GM23338 (cell line): ENCODE data around the gene SORBS1. TPM values are rescaled to one million over a fixed set of nuclear protein-coding genes. Genes with fewer than 3 reads are reported as not detected.

Source experiments
- ATAC-seq: fragments of 200-7000 bp; cut with Tn5 transposase; 3 replicates; pipeline ENCODE4 v1.9.1; 2020
- DNase-seq: peaks from one replicate; pipeline ENCODE4 v3.0.0-alpha.2; 2015; ENCODE audit warnings: low spot score
- H2AFZ ChIP-seq: fragments of 200-600 bp; sonication (generic); 2 replicates; pipeline ENCODE4 v1.8.0; 2016; ENCODE audit warnings: antibody characterized with exemption, mild to moderate bottlenecking, moderate library complexity
- H3F3A ChIP-seq: fragments of 200-600 bp; sonication (generic); replicated peaks from 2 replicates; pipeline ENCODE4 v1.8.0; 2017; ENCODE audit warnings: antibody characterized with exemption, mixed run types, low read depth
- H3K27ac ChIP-seq: fragments of 200-600 bp; sonication (generic); 2 replicates; pipeline ENCODE4 v1.6.1; 2016; ENCODE audit warnings: low read depth
- H3K27me3 ChIP-seq: fragments of 200-600 bp; sonication (generic); 2 replicates; pipeline ENCODE4 v1.8.0; 2016; ENCODE audit warnings: mild to moderate bottlenecking, mixed run types, moderate library complexity; ENCODE audit not compliant: insufficient read depth
- H3K36me3 ChIP-seq: fragments of 200-600 bp; sonication (generic); 2 replicates; pipeline ENCODE4 v1.8.0; 2016; ENCODE audit warnings: mild to moderate bottlenecking; ENCODE audit not compliant: insufficient read depth
- H3K4me1 ChIP-seq: fragments of 200-600 bp; sonication (generic); 2 replicates; pipeline ENCODE4 v1.8.0; 2016; ENCODE audit warnings: mild to moderate bottlenecking, moderate library complexity; ENCODE audit not compliant: insufficient read depth
- H3K4me2 ChIP-seq: fragments of 200-600 bp; sonication (generic); 2 replicates; pipeline ENCODE4 v1.7.1; 2017; ENCODE audit warnings: mixed run types
- H3K4me3 ChIP-seq: fragments of 200-600 bp; sonication (generic); 2 replicates; pipeline ENCODE4 v1.6.1; 2016; ENCODE audit warnings: mixed run types
- H3K79me2 ChIP-seq: fragments of 200-600 bp; sonication (generic); replicated peaks from 2 replicates; pipeline ENCODE4 v1.8.0; 2017; ENCODE audit warnings: mild to moderate bottlenecking; ENCODE audit not compliant: insufficient read depth
- H3K9me2 ChIP-seq: fragments of 200-600 bp; sonication (generic); 2 replicates; pipeline ENCODE4 v1.8.0; 2017; ENCODE audit not compliant: insufficient read depth
- H4K20me1 ChIP-seq: fragments of 200-600 bp; sonication (generic); replicated peaks from 2 replicates; pipeline ENCODE4 v1.8.0; 2017; ENCODE audit warnings: mild to moderate bottlenecking; ENCODE audit not compliant: insufficient read depth
- H3K27ac Mint-ChIP-seq: 2 replicates; pipeline ENCODE4 v1.8.0; 2020; ENCODE audit warnings: inconsistent platforms, mild to moderate bottlenecking, moderate library complexity, mixed read lengths
- H3K27me3 Mint-ChIP-seq: 3 replicates; pipeline ENCODE4 v1.8.0; 2022; ENCODE audit warnings: low read depth, mild to moderate bottlenecking, moderate library complexity, mixed read lengths, inconsistent platforms; ENCODE audit not compliant: insufficient read depth, poor library complexity
- H3K36me3 Mint-ChIP-seq: 3 replicates; pipeline ENCODE4 v1.8.0; 2021; ENCODE audit warnings: low read depth, mild to moderate bottlenecking, inconsistent platforms, moderate library complexity, mixed read lengths
- H3K4me1 Mint-ChIP-seq: 3 replicates; pipeline ENCODE4 v1.8.0; 2020; ENCODE audit warnings: mild to moderate bottlenecking, inconsistent platforms, mixed read lengths
- H3K4me3 Mint-ChIP-seq: 3 replicates; pipeline ENCODE4 v1.8.0; 2021; ENCODE audit warnings: moderate library complexity, mild to moderate bottlenecking, inconsistent platforms, mixed read lengths
- H3K9me3 Mint-ChIP-seq: 3 replicates; pipeline ENCODE4 v1.8.0; 2020; ENCODE audit warnings: moderate library complexity, mild to moderate bottlenecking, inconsistent platforms, mixed read lengths
- CREB1 ChIP-seq: fragments of 250-450 bp; sonication (Bioruptor Pico); IDR thresholded peaks from 2 replicates; pipeline ENCODE4 v1.5.0; 2020; ENCODE audit warnings: low read depth, mild to moderate bottlenecking, moderate library complexity
- CTCF ChIP-seq, 2 experiments: fragments of 200-600 bp in 1 of 2; sonication (generic) in 1 of 2; conservative IDR thresholded peaks; 2 replicates each; pipeline versions ENCODE4 v1.5.1 to v1.6.1; 2016 to 2017; ENCODE audit warnings: antibody characterized with exemption in 2 of 2, low read depth in 2 of 2, mild to moderate bottlenecking in 2 of 2, moderate library complexity in 1 of 2
- ETS1 ChIP-seq: IDR thresholded peaks from 2 replicates; pipeline ENCODE4 v1.6.1; 2016; ENCODE audit warnings: antibody characterized with exemption
- EZH2 ChIP-seq: fragments of 200-600 bp; sonication (generic); IDR thresholded peaks from one replicate; pipeline ENCODE4 v1.8.0; 2017; ENCODE audit warnings: antibody characterized with exemption, mild to moderate bottlenecking, low read depth; ENCODE audit not compliant: unreplicated experiment
- NANOG ChIP-seq: IDR thresholded peaks from 2 replicates; pipeline ENCODE4 v1.6.1; 2016; ENCODE audit warnings: antibody characterized with exemption, borderline replicate concordance
- POLR2AphosphoS5 ChIP-seq: IDR thresholded peaks from 2 replicates; pipeline ENCODE4 v1.6.1; 2016; ENCODE audit warnings: antibody characterized with exemption, low read depth
- REST ChIP-seq: IDR thresholded peaks from one replicate; pipeline ENCODE4 v1.6.1; 2018; ENCODE audit warnings: antibody characterized with exemption; ENCODE audit not compliant: unreplicated experiment
- STAT1 ChIP-seq: IDR thresholded peaks from one replicate; pipeline ENCODE4 v1.6.1; 2016; ENCODE audit warnings: antibody characterized with exemption; ENCODE audit not compliant: unreplicated experiment
- ZNF331 ChIP-seq: fragments of 250-450 bp; sonication (Bioruptor Pico); IDR thresholded peaks from 2 replicates; pipeline ENCODE4 v1.5.0; 2020; ENCODE audit warnings: low read depth, mild to moderate bottlenecking, moderate library complexity
- polyA plus RNA-seq: library from polyadenylated mRNA; unstranded; fragments of >200 nt; fragmentation: Nextera tagmentation; extraction: Ambion mirVana; gene quantifications from 2 replicates; pipeline ENCODE4 v1.2.1, GENCODE V29; 2016
- total RNA-seq: library from RNA; depleted of rRNA; stranded (reverse); fragments of >200 nt; shearing (Covaris generic); gene quantifications from 2 replicates; pipeline ENCODE4 v1.2.3, GENCODE V29; 2014

SORBS1 gene
- total and polyA plus RNA-seq, 2 experiments from 2014 or later = 47.7 to 51.5 TPM

- no peaks in the 10 kb centered on the region for H3K9me3 Mint-ChIP-seq
- ATAC-seq = no peak
These were observed 156.3 kb downstream of the SORBS1 start for GRCh38 chr10:95404864-95405263.

GRCh38 chr10:95404462-95404858 lies 156.7 kb downstream of the SORBS1 start:
- Histone ChIP-seq H3K79me2 (no peaks in the 10 kb centered on the region), H3K4me1 (peaks cover 12% of the 10 kb centered on the region), H2AFZ (no peak overlapping the region), H4K20me1 (no peaks in the 10 kb centered on the region), H3K4me2 (no peak overlapping the region), H3K36me3 (peaks cover 5% of the 10 kb centered on the region; the same call in 1 of the 2 replicates), H3K4me3 (no peak overlapping the region), H3K27me3 (no peaks in the 10 kb centered on the region), H3F3A (no peaks in the 10 kb centered on the region), H3K9me2 (no peaks in the 10 kb centered on the region), H3K27ac (no peak overlapping the region)
- Mint-ChIP-seq H3K27me3 (no peaks in the 10 kb centered on the region), H3K9me3 (no peaks in the 10 kb centered on the region), H3K4me3 (no peak overlapping the region), H3K27ac (no peak overlapping the region), H3K36me3 (peaks cover 22% of the 10 kb centered on the region), H3K4me1 (peaks cover 22% of the 10 kb centered on the region)
- TF ChIP-seq EZH2 (no peak), CTCF (conservative IDR thresholded peaks at IDR 0.05; ENCODE audit: low read depth in 2 of 2) (no peak), CREB1 (CRISPR knock-in tag) (no peak), ETS1 (no peak), POLR2AphosphoS5 (no peak), NANOG (no peak), REST (no peak), ZNF331 (no peak)
- ATAC-seq = no peak
- DNase-seq = no peak

More at GRCh38 chr10:95404864-95405263, 156.3 kb downstream of the SORBS1 start:
- Mint-ChIP-seq H3K36me3 (peaks cover 22% of the 10 kb centered on the region), H3K27ac (no peak overlapping the region), H3K4me3 (no peak overlapping the region), H3K27me3 (no peaks in the 10 kb centered on the region), H3K4me1 (peaks cover 26% of the 10 kb centered on the region)
- Histone ChIP-seq H3K79me2 (no peaks in the 10 kb centered on the region), H4K20me1 (no peaks in the 10 kb centered on the region), H3K4me2 (no peak overlapping the region), H3K36me3 (peaks cover 5% of the 10 kb centered on the region; the same call in 1 of the 2 replicates), H3F3A (no peaks in the 10 kb centered on the region), H2AFZ (no peak overlapping the region), H3K27ac (no peak overlapping the region), H3K9me2 (no peaks in the 10 kb centered on the region), H3K4me1 (peaks cover 13% of the 10 kb centered on the region), H3K27me3 (no peaks in the 10 kb centered on the region), H3K4me3 (no peak overlapping the region)
- DNase-seq = no peak
- TF ChIP-seq POLR2AphosphoS5 (no peak), STAT1 (no peak), ETS1 (no peak), ZNF331 (no peak)
